ENCODE measurements around the gene WIPI1.

WIPI1 gene

DNA sequence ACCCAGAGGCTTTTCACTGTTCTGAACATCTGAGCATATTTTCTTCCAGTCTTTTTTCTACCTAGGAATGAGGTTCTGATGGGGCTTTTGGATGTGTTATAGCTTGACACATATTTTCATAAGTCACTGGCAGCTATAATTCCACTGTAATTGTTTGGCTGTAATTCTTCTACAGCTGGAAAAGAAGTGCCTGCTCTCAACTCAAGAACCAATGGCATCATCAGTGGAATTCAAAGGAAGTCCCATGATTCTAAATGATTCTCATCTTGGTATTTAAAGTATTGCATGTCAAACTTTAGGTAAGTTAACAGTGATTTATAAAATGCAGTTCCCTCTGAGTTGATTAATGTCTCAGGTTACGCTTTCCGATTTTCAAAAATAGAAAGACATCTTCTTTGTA, 16.8 kb downstream of the WIPI1 start:
- no peak for DNase-seq
- no peak for TF ChIP-seq POLR2A (IDR thresholded peaks at IDR 0.05; ENCODE audit: low read length)
- TF ChIP-seq GATA1 (IDR thresholded peaks at IDR 0.05; ENCODE audit: low read depth, low read length) = no peak

DNA sequence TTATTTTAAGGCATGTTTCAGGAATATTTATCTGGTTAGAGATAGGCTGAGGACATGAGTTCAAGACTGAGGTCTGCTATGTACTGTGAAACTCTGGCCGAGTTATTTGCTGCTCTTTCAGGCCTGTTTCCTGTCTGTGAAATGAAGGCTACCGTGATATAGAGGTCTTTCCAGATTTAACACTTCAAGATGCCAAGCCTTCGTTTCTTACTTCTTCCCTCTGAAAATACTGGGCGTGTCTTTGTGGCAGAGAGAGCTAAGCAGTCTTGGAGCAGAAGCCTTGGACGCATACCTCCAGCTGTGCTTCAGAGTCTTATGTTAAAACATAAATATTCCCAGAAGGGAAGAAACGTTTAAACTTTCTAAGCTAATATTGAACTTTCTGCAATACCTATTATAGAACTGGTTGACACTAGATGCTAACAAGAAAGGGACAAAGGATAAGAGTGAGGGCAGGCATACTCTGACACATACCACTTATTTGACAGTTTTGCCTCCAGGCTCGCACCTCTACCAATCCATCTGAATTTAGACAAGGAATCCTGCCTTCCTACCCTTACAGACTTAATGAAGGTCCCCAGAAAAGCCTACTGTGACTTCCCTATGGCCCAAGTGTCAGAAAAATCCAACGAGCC, 17.5 kb downstream of the WIPI1 start:
- DNase-seq = no peak
- TF ChIP-seq GATA1 (IDR thresholded peaks at IDR 0.05; ENCODE audit: low read depth, low read length) (no peak), POLR2A (IDR thresholded peaks at IDR 0.05; ENCODE audit: low read length) (no peak)

DNA sequence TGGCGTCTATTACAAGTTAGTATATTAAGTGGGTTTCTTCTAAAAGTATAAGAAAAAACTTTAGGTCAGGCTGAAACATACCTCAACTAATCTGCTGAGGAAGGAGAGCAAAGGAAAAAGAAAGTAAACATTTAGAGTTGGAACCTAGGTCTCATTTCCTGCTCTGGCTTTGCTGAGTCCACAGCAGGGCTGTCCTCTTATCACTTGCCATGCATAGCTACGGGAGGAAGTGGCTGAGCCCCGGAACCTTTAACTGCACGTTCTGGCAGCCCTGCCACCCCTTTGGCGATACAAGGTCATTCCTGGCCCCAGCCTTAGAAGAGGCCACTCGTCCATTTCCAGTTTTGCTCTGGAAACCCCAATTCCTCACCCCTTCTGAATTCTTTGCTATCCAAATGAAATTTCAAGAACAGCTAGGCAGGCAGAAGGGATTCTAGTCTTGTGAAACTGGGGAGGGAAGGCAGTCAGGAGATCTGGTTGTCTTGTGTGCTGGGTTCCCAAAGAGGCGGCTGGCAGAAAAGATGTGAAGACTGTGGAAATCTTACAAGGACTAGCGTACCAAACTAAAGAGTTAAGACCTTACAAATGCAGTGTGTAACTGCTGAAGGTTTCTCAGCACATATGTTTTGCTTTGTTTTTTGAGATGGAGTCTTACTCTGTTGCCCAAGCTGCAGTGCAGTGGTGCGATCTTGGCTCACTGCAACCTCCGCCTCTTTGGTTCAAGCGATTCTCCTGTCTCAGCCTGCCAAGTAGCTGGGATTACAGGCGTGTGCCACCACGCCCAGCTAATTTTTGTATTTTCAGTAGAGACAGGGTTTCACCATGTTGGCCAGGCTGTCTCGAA, 19.1 kb downstream of the WIPI1 start:
- DNase-seq = peak; percentile 86 to 88
- peak; percentile 53 for TF ChIP-seq POLR2A (IDR thresholded peaks at IDR 0.05; ENCODE audit: low read length)
- no peak for TF ChIP-seq GATA1 (IDR thresholded peaks at IDR 0.05; ENCODE audit: low read depth, low read length)

DNA sequence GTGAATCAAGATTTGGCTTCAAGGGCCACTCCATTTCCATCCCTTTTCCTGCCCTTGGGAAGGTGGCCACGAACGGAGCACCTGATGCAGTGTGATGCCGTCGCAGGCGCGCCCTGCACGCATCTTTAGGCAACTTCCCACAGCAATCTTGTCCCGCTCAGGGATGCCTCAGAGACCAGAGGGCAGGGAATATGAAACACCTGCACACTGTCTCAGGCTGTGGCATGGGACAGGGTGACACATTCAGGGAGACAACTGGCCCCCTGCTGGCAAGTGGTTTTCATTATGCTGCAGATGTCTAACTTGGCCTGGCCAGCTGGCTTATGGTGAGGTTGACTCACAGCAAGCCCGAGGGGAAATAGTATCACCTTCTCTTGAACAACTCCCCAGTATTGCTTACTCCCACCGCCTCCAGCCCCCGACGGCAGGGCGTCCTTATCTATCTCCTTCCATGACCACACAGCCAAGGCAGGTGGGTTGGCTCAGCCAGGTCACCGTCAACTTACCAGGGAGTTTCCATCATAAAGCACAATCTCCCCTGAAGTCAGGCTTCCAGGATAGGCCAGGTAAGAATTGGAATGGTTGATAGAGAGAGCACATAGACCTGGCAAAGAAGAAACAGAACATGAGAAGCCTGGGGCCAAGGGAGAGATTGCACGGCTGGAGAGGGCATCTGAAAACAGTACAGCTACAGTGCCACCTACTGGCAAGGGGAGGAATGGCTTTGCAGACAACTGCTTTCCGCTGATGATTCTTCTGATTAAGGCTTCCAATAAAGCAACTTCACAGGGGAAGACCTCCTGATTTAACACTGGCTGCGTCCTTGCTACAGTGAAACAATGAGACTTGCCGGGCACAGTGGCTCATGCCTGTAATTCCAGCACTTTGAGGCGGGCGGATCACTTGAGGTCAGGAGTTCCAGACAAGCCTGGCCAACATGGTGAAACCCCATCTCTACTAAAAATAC, 21.1 kb downstream of the WIPI1 start:
- peak; percentile 87 to 90 for DNase-seq
- no peak for TF ChIP-seq POLR2A (IDR thresholded peaks at IDR 0.05; ENCODE audit: low read length)
- no peak for TF ChIP-seq GATA1 (IDR thresholded peaks at IDR 0.05; ENCODE audit: low read depth, low read length)

DNA sequence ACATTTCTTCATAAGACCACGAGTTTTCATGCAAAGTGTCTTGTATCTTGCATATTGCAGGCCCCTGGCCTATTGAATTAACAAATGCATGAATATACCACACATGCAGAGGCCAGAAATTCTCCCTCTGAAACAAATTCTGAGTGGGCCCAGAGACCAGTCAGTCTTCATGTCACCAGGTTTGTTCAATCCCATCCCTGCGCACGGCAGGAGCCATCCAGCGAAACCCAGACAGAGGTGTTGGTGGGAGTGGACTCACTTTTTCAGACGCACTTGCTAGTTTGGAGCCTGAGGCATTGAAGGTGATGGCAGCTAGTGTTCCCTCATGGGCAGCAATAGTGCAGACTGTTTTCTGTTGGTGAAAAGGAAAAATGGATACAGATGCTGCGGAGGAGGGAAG, 21.9 kb downstream of the WIPI1 start:
- TF ChIP-seq GATA1 (IDR thresholded peaks at IDR 0.05; ENCODE audit: low read depth, low read length) (no peak), POLR2A (IDR thresholded peaks at IDR 0.05; ENCODE audit: low read length) (no peak)

DNA sequence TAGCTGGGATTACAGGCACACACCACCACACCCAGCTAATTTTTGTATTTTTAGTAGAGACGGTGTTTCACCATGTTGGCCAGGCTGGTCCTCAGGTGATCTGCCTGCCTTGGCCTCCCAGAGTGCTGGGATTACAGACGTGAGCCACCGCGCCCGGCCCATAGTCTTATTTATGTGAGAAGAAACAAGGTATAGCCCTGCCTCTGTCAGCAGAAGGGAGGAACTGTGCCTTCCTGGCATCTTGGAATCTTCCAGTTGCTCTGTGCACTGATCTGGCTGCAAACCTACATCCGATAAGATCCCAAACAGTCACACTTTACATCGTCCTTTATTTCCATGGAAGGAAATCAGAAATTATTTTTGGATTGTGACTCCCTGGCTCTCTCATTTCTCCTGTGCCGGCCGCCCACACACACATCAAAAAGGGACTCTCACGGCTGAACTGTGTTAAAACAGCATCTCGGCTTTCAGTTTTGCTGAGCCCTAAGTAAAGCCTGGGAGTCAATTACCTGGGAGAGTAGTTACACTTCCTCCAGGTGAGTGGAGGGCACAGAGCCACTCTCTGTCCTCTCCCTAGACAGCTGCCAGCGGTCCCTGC, 23.3 kb downstream of the WIPI1 start:
- no peak for DNase-seq
- no peak for TF ChIP-seq GATA1 (IDR thresholded peaks at IDR 0.05; ENCODE audit: low read depth, low read length)
- no peak for TF ChIP-seq POLR2A (IDR thresholded peaks at IDR 0.05; ENCODE audit: low read length)

More for the DNA sequence above, 21.9 kb downstream of the WIPI1 start:
- DNase-seq = no peak

DNA sequence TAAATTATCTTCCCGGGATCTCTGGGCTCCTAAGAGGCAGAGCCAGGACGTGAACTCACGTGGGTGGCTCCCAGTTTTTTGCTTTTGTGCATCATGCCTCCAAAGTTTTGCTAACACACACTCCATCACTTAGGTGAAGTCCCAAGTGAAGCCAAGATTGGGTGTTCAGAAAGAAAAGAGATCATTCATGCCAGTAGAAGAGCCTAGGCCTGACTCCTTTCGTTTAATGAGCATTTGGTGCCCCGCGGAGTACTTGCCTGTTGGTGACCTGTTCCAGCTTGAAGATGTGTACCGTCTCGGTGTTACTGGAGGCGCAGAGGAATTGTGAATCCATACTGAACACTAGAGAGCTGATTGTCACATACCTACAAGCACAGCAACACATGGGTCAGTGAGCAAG, 24.1 kb downstream of the WIPI1 start:
- DNase-seq = no peak
- TF ChIP-seq POLR2A (IDR thresholded peaks at IDR 0.05; ENCODE audit: low read length) = no peak

DNA sequence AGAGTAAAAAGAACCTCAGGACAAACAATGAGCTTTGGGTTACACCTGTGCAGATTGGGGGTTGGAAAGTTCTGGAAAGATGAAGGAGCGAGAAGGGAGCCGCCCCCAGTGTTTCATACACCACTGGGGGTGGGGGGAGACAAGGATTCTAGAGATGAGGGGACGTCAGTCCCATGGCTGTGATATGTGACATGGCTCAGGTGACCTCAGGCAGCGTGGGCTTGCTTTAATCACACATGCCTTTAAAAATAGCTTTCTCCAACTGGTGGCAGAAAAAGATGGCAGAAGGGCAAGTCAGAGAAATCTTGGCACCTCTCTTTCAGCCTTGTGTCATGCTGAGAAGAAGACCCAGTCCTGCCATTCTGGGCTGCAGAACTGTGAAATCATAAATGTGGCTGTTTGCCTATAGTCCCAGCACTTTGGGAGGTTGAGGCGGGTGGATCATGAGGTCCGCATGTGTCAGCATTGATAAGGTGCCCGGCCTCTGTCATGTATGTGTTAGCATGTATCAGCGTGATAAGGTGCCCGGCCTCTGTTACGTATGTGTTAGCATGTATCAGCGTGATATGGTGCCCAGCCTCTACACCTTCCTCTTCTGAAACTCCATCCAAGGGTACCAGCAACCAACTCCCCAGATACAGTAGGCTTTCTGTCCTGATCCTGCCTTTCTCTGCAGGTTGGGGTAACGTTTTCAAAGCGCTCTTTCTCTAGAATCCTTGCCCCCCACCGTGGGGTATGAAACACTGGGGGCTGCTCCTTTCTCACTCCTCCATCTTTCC, 25.0 kb downstream of the WIPI1 start:
- no peak for TF ChIP-seq POLR2A (IDR thresholded peaks at IDR 0.05; ENCODE audit: low read length)
- no peak for TF ChIP-seq GATA1 (IDR thresholded peaks at IDR 0.05; ENCODE audit: low read depth, low read length)
- DNase-seq = peak in 1 of 2 experiments; percentile 12

DNA sequence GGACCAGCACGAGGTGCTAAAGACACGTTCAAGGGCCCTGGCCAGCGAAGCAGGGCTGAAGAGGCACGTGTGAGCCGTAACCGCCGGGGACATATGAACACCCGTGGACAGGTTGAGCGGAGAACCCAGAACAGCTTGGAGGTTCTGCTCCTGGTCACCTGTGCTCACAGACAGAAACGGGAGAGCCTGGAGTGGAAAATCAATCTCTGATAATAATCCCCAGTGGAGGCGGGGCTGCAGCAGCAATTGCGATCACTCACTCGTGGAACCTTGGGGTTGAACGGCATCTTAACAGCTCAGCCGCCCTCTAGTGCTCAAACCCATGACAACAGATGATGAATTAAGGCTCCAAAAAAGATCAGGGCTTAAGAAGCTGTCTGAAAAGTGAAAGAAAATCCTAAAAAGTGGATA, 25.6 kb downstream of the WIPI1 start:
- TF ChIP-seq GATA1 (IDR thresholded peaks at IDR 0.05; ENCODE audit: low read depth, low read length) (no peak), POLR2A (IDR thresholded peaks at IDR 0.05; ENCODE audit: low read length) (no peak)
- DNase-seq = peak; percentile 31 to 49

DNA sequence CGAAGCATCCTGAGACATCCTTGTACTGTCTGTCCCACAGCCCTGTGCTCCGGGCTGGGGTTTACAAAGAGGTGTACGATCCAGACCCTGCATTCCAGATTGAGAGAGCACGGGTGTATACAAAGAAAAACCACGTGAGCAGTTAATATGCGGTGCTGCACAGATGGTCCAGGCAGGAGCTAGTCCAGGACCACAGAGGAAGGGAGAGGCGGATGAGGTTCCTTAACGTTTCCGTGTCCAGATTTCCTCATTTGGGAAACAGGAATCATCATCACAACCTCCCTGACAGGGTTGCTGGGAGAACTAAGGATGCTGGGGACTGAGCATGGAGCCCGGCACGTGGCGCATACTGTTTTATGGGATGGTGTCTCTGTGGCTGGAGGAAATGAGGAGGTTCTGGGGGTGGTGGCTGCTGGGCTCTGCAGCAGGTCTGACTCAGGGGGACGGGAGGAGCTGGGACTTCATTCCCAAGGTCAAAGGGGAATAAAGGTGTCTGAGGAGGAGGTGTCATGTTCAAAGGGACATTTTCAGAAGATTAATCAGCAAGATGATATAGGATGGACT, 26.2 kb downstream of the WIPI1 start:
- no peak for TF ChIP-seq POLR2A (IDR thresholded peaks at IDR 0.05; ENCODE audit: low read length)
- TF ChIP-seq GATA1 (IDR thresholded peaks at IDR 0.05; ENCODE audit: low read depth, low read length) = no peak
- no peak for DNase-seq

DNA sequence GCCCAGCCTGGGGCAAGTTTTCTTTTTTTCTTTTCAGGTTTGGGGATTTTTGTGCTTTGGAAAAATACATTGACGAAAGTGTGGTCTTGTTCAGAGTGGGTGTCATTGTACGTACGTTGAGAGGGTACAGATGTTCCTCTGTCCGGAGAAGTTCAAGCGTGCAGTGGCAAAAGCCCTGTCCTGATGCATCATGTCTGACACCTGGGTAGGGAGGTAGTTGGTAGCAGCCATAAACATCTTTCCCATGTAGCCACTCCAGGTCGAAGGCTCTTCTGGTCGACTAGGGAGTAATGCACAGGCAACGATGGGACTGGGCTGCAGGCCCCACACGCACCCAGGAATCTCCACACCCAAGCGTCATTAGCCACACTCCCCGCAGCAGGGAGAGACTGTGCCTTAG, 27.4 kb downstream of the WIPI1 start:
- TF ChIP-seq GATA1 (IDR thresholded peaks at IDR 0.05; ENCODE audit: low read depth, low read length) (no peak), POLR2A (IDR thresholded peaks at IDR 0.05; ENCODE audit: low read length) (no peak)
- no peak for DNase-seq

DNA sequence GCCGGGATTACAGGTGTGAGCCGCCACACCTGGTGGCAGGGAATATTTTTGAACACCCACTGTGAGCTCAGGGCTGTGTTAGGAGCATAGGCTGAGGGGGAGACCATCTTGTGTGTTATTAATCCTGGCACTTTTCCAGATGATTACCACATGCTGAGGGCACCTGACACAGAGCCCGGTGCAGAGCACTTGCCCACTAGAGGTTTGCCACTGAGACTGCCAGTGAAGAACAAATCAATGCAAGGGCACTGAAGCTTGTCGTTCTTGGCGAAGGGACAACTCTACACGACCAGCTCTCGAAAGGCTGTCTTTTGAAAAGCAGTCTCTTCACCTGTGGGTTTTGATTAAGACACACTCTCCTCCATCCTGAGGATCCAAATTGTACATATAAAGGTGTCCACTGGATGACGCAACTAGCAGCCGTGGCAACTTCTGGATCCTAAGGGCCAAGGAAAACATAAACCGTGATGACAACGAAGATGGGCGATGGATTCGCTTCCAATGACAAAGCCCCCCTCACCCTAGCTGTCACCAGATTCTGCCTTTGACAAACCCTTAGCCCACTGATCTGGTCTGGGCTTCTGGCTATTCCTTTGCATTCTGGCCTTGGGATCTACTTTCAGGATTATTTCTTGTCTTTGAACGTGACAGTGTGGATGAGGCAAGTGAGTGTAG, 28.7 kb downstream of the WIPI1 start:
- DNase-seq = no peak
- TF ChIP-seq GATA1 (IDR thresholded peaks at IDR 0.05; ENCODE audit: low read depth, low read length) (no peak), POLR2A (IDR thresholded peaks at IDR 0.05; ENCODE audit: low read length) (no peak)
